Esophagus muscularis mucosa (tissue), 3 donors: Measurements from ENCODE around the gene NPTXR.

ENCODE experiments used
- CTCF ChIP-seq, 3 experiments: fragments of 200-600 bp in 2 of 3; fragments of 450-650 bp in 1 of 3; sonication (generic) in 2 of 3; IDR thresholded peaks; one replicate each; pipeline ENCODE4 v1.5.1; 2017 to 2019; ENCODE audit warnings: antibody characterized with exemption in 3 of 3, mild to moderate bottlenecking in 2 of 3, moderate library complexity in 1 of 3
- POLR2AphosphoS5 ChIP-seq, 2 donors: sonication (generic); formaldehyde crosslinking; IDR thresholded peaks; one replicate each; pipeline ENCODE4 v1.6.1; 2017; ENCODE audit warnings: antibody characterized with exemption in 2 of 2

DNA sequence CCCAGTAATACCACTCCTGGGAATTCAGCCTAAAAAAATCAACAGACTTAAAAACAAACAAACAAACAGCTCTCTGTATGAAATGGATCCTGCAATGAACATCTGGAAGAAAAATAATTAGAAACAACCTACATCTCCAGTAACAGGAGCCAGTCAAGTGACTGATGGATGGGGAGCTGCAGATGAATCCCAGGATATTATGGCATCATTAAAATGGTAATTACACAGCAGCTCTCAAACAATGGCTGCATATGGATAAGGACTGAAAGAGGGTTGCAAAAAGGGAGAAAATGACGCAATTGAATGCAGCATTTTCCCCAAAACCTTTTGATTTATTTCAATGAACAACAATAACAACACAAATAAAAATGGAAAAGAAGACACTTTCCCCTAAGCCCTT lies 4.1 kb downstream of the NPTXR start:
- TF ChIP-seq CTCF (IDR thresholded peaks at IDR 0.05) (no peak), POLR2AphosphoS5 (IDR thresholded peaks at IDR 0.05) (no peak)
